ENCODE results near the gene ACBD6.

Gene ACBD6

GRCh38 chr1:180381184-180381580 is 121.2 kb downstream of the ACBD6 start:
- H3K27me3 ChIP-seq (ENCODE audit: insufficient read depth, low read length): no peaks in the 10 kb centered on the region
- H2AFZ ChIP-seq (ENCODE audit: low read depth, low read length): no peak overlapping the region
- no peaks in the 10 kb centered on the region for H3K4me1 ChIP-seq (ENCODE audit: insufficient read depth, low read length)
- H3K9me3 ChIP-seq (ENCODE audit: low read length): peaks cover 12% of the 10 kb centered on the region
- H3K4me3 ChIP-seq (ENCODE audit: low read length): no peak overlapping the region
- H3K36me3 ChIP-seq (ENCODE audit: insufficient read depth, low read length): no peaks in the 10 kb centered on the region

DNA sequence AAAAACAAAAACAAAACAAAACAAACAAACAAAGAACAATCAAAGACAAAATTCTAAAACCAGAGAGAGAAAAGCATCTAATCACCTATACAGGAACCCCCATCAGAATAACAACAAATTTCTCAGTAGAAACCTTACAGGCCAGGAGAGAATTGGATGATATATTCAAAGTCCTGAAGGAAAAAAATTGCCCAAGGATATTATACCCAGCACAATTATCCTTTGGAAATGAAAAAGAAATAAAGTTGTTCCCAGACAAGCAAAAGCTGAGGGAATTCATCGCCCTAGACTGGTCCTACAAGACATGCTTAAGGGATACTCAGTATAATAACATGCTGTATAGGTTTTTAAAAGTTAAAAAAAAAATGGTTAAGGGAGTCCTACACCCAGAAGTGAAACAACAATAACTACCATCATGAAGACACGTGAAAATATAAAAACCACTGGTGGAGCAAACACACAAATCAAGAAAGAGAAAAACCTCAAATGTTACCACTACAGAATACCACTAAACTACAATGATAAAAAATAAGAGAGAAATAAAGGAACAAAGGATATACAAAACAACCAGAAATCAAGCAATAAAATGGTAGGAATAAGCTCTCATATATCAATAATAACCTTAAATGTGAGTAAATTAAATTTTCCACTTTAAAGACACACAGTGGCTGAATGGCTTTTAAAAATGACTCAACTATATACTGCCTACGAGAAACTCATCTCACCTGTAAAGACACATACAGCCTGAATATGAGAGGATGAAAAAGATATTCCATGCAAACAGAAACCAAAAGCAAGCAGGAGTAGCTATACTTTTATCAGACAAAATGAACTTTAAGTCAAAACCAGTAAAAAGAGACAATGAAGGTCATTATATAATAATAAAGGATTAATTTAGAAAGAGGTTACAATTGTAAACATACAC is 121.9 kb downstream of the ACBD6 start:
- Histone ChIP-seq H3K4me1 (ENCODE audit: insufficient read depth, low read length) (no peaks in the 10 kb centered on the region), H3K27me3 (ENCODE audit: insufficient read depth, low read length) (no peaks in the 10 kb centered on the region), H3K9me3 (ENCODE audit: low read length) (peaks cover 12% of the 10 kb centered on the region), H3K4me3 (ENCODE audit: low read length) (no peak overlapping the region), H2AFZ (ENCODE audit: low read depth, low read length) (no peak overlapping the region), H3K36me3 (ENCODE audit: insufficient read depth, low read length) (no peaks in the 10 kb centered on the region)

DNA sequence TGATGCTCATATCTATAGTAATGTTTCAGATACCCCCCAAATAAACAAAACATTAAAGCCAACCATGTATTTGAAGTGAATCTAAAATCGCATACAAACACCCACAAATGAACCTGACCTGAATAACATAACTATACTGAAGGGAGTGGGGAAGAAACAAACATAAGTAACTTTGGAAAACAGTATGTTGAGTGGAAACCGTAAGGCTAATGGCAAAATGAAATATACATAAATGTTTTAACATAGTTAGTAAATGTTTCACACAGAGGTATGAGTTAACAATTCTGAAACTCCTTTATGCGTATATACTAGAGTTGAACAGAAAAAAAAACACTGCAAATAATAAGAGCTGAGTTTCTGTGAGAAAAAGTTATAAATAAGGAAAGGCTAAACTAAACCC is 125.6 kb downstream of the ACBD6 start:
- no peak overlapping the region for H2AFZ ChIP-seq (ENCODE audit: low read depth, low read length)
- no peaks in the 10 kb centered on the region for H3K27me3 ChIP-seq (ENCODE audit: insufficient read depth, low read length)
- no peaks in the 10 kb centered on the region for H3K36me3 ChIP-seq (ENCODE audit: insufficient read depth, low read length)
- no peak overlapping the region for H3K4me3 ChIP-seq (ENCODE audit: low read length)
- H3K9me3 ChIP-seq (ENCODE audit: low read length): peaks cover 7% of the 10 kb centered on the region
- H3K4me1 ChIP-seq (ENCODE audit: insufficient read depth, low read length): no peaks in the 10 kb centered on the region

GRCh38 chr1:180376253-180376652 is 126.1 kb downstream of the ACBD6 start:
- H2AFZ ChIP-seq (ENCODE audit: low read depth, low read length): no peak overlapping the region
- no peaks in the 10 kb centered on the region for H3K36me3 ChIP-seq (ENCODE audit: insufficient read depth, low read length)
- H3K4me3 ChIP-seq (ENCODE audit: low read length): no peak overlapping the region
- no peaks in the 10 kb centered on the region for H3K4me1 ChIP-seq (ENCODE audit: insufficient read depth, low read length)
- H3K27me3 ChIP-seq (ENCODE audit: insufficient read depth, low read length): no peaks in the 10 kb centered on the region
- peaks cover 7% of the 10 kb centered on the region for H3K9me3 ChIP-seq (ENCODE audit: low read length)

- H3K4me1 ChIP-seq (ENCODE audit: insufficient read depth, low read length): no peaks in the 10 kb centered on the region
- H3K36me3 ChIP-seq (ENCODE audit: insufficient read depth, low read length): no peaks in the 10 kb centered on the region
- H2AFZ ChIP-seq (ENCODE audit: low read depth, low read length): no peak overlapping the region
- H3K9me3 ChIP-seq (ENCODE audit: low read length): no peaks in the 10 kb centered on the region
- H3K4me3 ChIP-seq (ENCODE audit: low read length): no peak overlapping the region
- H3K27me3 ChIP-seq (ENCODE audit: insufficient read depth, low read length): no peaks in the 10 kb centered on the region
Measured at GRCh38 chr1:180372728-180373127, 129.6 kb downstream of the ACBD6 start.

- H3K4me1 ChIP-seq (ENCODE audit: insufficient read depth, low read length): no peaks in the 10 kb centered on the region
- no peak overlapping the region for H3K4me3 ChIP-seq (ENCODE audit: low read length)
- H3K27me3 ChIP-seq (ENCODE audit: insufficient read depth, low read length): no peaks in the 10 kb centered on the region
- H3K9me3 ChIP-seq (ENCODE audit: low read length): no peaks in the 10 kb centered on the region
- H3K36me3 ChIP-seq (ENCODE audit: insufficient read depth, low read length): no peaks in the 10 kb centered on the region
- no peak overlapping the region for H2AFZ ChIP-seq (ENCODE audit: low read depth, low read length)
Measured at GRCh38 chr1:180370597-180370996, 131.8 kb downstream of the ACBD6 start.

DNA sequence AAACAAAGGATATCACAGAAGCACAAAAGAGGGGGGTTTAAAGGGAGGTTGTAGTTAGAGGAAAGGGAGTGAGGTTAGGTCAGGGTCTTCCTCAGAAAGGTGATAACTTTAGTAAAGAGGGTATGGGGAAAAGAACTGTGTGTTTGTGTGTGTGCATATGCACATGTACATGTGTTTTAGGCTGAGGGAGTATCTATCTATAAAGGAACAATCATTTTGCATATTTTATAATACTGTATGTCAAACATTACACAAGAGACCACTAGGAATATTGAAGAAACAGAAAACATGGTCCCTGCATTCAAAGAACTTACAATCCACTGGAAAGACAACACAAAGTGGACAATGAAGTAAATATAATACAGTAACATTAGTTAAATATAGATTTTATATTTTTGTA is 132.2 kb downstream of the ACBD6 start:
- no peaks in the 10 kb centered on the region for H3K4me1 ChIP-seq (ENCODE audit: insufficient read depth, low read length)
- H3K36me3 ChIP-seq (ENCODE audit: insufficient read depth, low read length): no peaks in the 10 kb centered on the region
- H3K4me3 ChIP-seq (ENCODE audit: low read length): no peak overlapping the region
- no peaks in the 10 kb centered on the region for H3K27me3 ChIP-seq (ENCODE audit: insufficient read depth, low read length)
- no peak overlapping the region for H2AFZ ChIP-seq (ENCODE audit: low read depth, low read length)
- no peaks in the 10 kb centered on the region for H3K9me3 ChIP-seq (ENCODE audit: low read length)

DNA sequence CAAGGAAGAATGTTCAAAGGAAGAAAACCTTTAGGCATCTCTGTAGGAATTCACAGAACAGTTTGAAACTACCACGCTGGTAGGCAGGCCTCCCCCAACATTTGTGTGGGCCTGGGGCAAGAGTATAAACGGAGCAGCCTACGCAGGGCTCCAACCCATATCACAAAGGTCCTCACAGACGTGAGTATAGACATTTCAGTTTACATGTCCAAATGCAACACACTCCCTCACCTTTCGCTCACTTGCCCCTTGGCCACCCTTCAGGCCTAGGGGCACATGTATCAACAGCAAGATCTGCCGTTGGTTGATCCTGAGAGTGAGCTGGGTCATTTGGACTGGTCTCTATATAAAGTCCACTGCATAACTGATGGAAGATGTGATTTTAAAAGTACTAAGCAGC is 133.3 kb downstream of the ACBD6 start:
- Histone ChIP-seq H3K9me3 (ENCODE audit: low read length) (no peaks in the 10 kb centered on the region), H3K4me3 (ENCODE audit: low read length) (no peak overlapping the region), H3K27me3 (ENCODE audit: insufficient read depth, low read length) (no peaks in the 10 kb centered on the region), H3K4me1 (ENCODE audit: insufficient read depth, low read length) (no peaks in the 10 kb centered on the region), H3K36me3 (ENCODE audit: insufficient read depth, low read length) (no peaks in the 10 kb centered on the region), H2AFZ (ENCODE audit: low read depth, low read length) (no peak overlapping the region)

DNA sequence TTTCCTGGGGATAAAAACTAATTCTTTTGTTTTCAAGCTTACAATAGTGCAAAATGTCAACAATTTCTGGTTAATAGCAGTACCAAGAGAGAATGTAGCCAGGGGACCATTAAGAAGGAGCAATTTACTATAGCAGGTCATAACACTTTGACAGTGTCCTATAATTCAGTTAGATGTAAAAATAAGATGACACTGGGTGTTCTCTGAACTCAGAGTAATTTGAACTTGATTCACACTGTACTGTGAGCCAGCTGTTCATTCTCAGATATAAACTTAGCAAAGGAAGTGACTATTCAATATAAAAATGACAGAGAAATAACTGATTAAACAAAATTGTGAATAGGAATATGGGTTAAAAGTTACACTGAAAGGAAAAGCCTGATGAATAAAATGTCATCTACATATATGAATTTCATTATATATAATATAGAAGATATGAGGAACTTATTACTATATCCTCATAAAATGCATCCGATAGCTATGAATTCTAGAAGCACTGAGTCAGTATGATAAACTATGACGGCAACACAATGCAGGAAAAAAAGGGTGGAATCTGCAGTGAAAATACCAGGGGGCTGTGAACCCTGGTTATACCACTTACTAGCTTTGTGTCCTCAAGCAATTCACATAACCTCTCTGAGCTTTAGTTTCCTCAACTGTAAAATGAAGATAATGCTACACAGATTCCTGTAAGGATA is 135.9 kb downstream of the ACBD6 start:
- no peaks in the 10 kb centered on the region for H3K27me3 ChIP-seq (ENCODE audit: insufficient read depth, low read length)
- no peaks in the 10 kb centered on the region for H3K4me1 ChIP-seq (ENCODE audit: insufficient read depth, low read length)
- H3K4me3 ChIP-seq (ENCODE audit: low read length): no peak overlapping the region
- H3K36me3 ChIP-seq (ENCODE audit: insufficient read depth, low read length): no peaks in the 10 kb centered on the region
- no peak overlapping the region for H2AFZ ChIP-seq (ENCODE audit: low read depth, low read length)
- H3K9me3 ChIP-seq (ENCODE audit: low read length): no peaks in the 10 kb centered on the region

GRCh38 chr1:180365039-180365438 is 137.3 kb downstream of the ACBD6 start:
- H3K27me3 ChIP-seq (ENCODE audit: insufficient read depth, low read length): no peaks in the 10 kb centered on the region
- H3K9me3 ChIP-seq (ENCODE audit: low read length): no peaks in the 10 kb centered on the region
- H3K4me3 ChIP-seq (ENCODE audit: low read length): no peak overlapping the region
- no peak overlapping the region for H2AFZ ChIP-seq (ENCODE audit: low read depth, low read length)
- H3K4me1 ChIP-seq (ENCODE audit: insufficient read depth, low read length): no peaks in the 10 kb centered on the region
- no peaks in the 10 kb centered on the region for H3K36me3 ChIP-seq (ENCODE audit: insufficient read depth, low read length)

GRCh38 chr1:180363246-180363995 is 139.0 kb downstream of the ACBD6 start:
- H2AFZ ChIP-seq (ENCODE audit: low read depth, low read length): no peak overlapping the region
- no peaks in the 10 kb centered on the region for H3K9me3 ChIP-seq (ENCODE audit: low read length)
- no peaks in the 10 kb centered on the region for H3K36me3 ChIP-seq (ENCODE audit: insufficient read depth, low read length)
- H3K4me1 ChIP-seq (ENCODE audit: insufficient read depth, low read length): no peaks in the 10 kb centered on the region
- no peaks in the 10 kb centered on the region for H3K27me3 ChIP-seq (ENCODE audit: insufficient read depth, low read length)
- no peak overlapping the region for H3K4me3 ChIP-seq (ENCODE audit: low read length)

- Histone ChIP-seq H3K4me3 (ENCODE audit: low read length) (no peak overlapping the region), H3K9me3 (ENCODE audit: low read length) (no peaks in the 10 kb centered on the region), H3K27me3 (ENCODE audit: insufficient read depth, low read length) (no peaks in the 10 kb centered on the region), H3K36me3 (ENCODE audit: insufficient read depth, low read length) (no peaks in the 10 kb centered on the region), H2AFZ (ENCODE audit: low read depth, low read length) (no peak overlapping the region), H3K4me1 (ENCODE audit: insufficient read depth, low read length) (no peaks in the 10 kb centered on the region)
Measured at GRCh38 chr1:180360333-180361075, 141.9 kb downstream of the ACBD6 start.
